BLaER1 treated with 17β-estradiol and CSF1 and Interleukin-3, amounts not matched to agents 10 nM and 100 nM (cell line): ENCODE results near the gene HELZ.

Experiments used
- H3K27ac ChIP-seq, 11 experiments: shearing (Covaris generic); formaldehyde crosslinking; 2 replicates each; pipeline ENCODE4 v1.8.1; 2022
- H3K27me3 ChIP-seq, 11 experiments: shearing (Covaris generic); formaldehyde crosslinking; 2 replicates each; pipeline ENCODE4 v1.8.1; 2022
- H3K36me3 ChIP-seq, 11 experiments: shearing (Covaris generic); formaldehyde crosslinking; 2 replicates each; pipeline ENCODE4 v1.8.1; 2022
- H3K4me1 ChIP-seq, 10 experiments: shearing (Covaris generic); formaldehyde crosslinking; 2 replicates each; pipeline ENCODE4 v1.8.1; 2022
- H3K4me2 ChIP-seq, 11 experiments: shearing (Covaris generic); formaldehyde crosslinking; 2 replicates each; pipeline ENCODE4 v1.8.1; 2022
- H3K4me3 ChIP-seq, 10 experiments: shearing (Covaris generic); formaldehyde crosslinking; 2 replicates each; pipeline ENCODE4 v1.8.1; 2022
- H3K9ac ChIP-seq, 11 experiments: shearing (Covaris generic); formaldehyde crosslinking; 2 replicates each; pipeline ENCODE4 v1.8.1; 2022
- H3K9me3 ChIP-seq, 11 experiments: shearing (Covaris generic); formaldehyde crosslinking; replicated peaks in 1 of 11; 2 replicates each; pipeline ENCODE4 v1.8.1; 2022
- H4K20me1 ChIP-seq, 11 experiments: shearing (Covaris generic); formaldehyde crosslinking; 2 replicates each; pipeline ENCODE4 v1.8.1; 2022
- Cebpa-rat ChIP-seq, 11 experiments: shearing (Covaris generic); IDR thresholded peaks; 2 replicates each; pipeline ENCODE4 v1.8.1; 2022

The HELZ gene

DNA sequence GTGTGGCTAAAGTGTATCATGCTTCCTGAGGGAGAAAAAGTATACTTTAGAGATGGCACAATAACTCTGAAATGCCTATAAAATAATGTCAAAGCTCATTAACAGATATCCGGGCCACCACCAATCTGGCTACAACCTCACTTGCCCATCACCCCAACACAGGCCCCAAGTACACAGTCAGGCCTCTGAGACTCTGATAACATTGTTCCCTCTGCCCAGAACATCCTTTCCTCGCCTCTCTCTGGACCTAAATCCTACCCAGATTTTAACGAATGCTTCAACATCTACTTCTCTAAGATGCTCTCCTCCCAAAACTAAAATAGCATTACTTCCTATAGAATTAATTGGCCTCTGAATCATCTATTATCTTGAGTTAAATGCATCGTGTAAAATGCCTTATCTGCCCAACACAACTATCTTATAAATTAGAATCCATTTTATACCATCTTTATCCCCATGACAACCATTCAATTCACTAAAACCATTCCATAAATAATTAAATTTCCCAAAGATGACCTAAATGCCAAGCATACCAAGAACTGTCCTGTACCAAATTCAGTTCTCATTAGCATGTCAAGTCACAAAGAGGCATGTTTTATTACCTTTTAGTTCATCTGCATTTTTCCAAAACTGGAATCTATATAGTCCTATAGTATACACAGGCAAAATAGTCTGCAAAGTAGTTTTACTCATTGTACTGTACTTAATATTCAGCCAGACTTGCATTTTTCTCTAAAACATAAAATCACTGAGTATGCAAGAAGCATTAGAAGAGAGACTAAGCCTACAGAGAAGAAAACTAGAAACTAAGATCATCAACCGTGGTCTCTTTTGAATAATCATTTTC is 15.7 kb downstream of the HELZ start:
- Histone ChIP-seq H4K20me1 (peaks cover 8 to 100% (median 66%) of the 10 kb centered on the region in 11 experiments; a peak in 17 of 22 replicates), H3K4me2 (peak overlapping the region in 1 of 11 experiments; percentile 10; a peak in 2 of 22 replicates)

DNA sequence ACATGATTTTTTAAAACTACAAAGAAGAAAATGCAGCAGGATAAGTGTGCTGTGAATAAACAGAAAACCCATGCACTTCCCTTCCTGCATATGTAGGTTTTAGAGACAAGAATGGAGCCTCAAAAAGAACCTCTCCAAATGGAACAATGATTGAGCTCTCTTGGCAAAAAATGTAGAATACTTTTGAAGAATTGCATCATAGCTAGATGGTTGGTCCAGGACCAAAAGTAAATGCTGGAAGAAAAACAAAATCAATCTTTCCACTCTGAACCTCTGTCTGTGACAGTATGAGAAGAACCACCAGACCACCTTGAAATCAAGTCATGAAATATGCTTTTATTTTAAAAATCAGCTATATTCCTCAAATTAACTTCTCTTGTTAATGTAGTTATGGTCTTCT is 17.5 kb downstream of the HELZ start:
- H3K9me3 ChIP-seq = peaks cover 0 to 8% (median 3%) of the 10 kb centered on the region in 11 experiments; a peak in 4 of 22 replicates
- peaks cover 0 to 35% (median 2%) of the 10 kb centered on the region in 10 experiments; a peak in 9 of 20 replicates for H3K4me1 ChIP-seq
- no peak overlapping the region for H3K27ac ChIP-seq
- no peak overlapping the region for H3K4me2 ChIP-seq
- no peaks in the 10 kb centered on the region for H3K27me3 ChIP-seq
- H4K20me1 ChIP-seq = peaks cover 19 to 100% (median 68%) of the 10 kb centered on the region in 11 experiments; a peak in 19 of 22 replicates
- TF ChIP-seq Cebpa-rat (IDR thresholded peaks at IDR 0.05) = no peak
- no peak overlapping the region for H3K4me3 ChIP-seq
- H3K9ac ChIP-seq = no peak overlapping the region
- H3K36me3 ChIP-seq = peaks cover 75 to 100% (median 94%) of the 10 kb centered on the region in 11 experiments

More for the DNA sequence above, 15.7 kb downstream of the HELZ start:
- Histone ChIP-seq H3K36me3 (peaks cover 83 to 99% (median 95%) of the 10 kb centered on the region in 11 experiments), H3K27ac (no peak overlapping the region), H3K27me3 (no peaks in the 10 kb centered on the region), H3K4me3 (no peak overlapping the region), H3K9me3 (peaks cover 0 to 8% (median 0%) of the 10 kb centered on the region in 11 experiments; a peak in 3 of 22 replicates), H3K9ac (no peak overlapping the region), H3K4me1 (peaks cover 9 to 43% (median 15%) of the 10 kb centered on the region in 10 experiments; a peak in 19 of 20 replicates)
- TF ChIP-seq Cebpa-rat (IDR thresholded peaks at IDR 0.05) = no peak

DNA sequence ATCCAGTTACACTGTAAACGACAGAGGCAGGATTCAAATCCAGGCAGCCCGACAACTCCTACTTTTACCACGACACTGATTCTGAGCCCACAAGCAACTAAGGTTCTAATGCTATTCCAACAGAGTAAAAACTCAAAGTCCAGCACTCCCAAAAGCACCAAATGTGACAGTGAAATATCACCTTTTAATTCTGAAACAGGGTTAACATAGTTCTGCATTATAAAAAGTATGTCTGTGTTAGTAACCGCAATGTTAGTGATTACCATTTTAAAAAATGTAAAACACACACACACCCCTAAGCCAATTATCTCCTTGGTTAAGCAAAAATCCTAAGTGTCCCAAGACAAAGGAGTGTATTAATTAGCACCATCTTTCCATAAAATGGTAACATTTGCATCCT is 19.7 kb downstream of the HELZ start:
- Histone ChIP-seq H3K27ac (no peak overlapping the region), H3K9me3 (peaks cover 0 to 8% (median 3%) of the 10 kb centered on the region in 11 experiments; a peak in 4 of 22 replicates), H4K20me1 (peaks cover 37 to 100% (median 72%) of the 10 kb centered on the region in 11 experiments; a peak in 21 of 22 replicates), H3K4me3 (no peak overlapping the region), H3K27me3 (no peaks in the 10 kb centered on the region), H3K36me3 (peaks cover 57 to 92% (median 82%) of the 10 kb centered on the region in 11 experiments), H3K9ac (no peak overlapping the region), H3K4me1 (peaks cover 0 to 45% (median 4%) of the 10 kb centered on the region in 10 experiments; a peak in 11 of 20 replicates), H3K4me2 (no peak overlapping the region)
- no peak for TF ChIP-seq Cebpa-rat (IDR thresholded peaks at IDR 0.05)

DNA sequence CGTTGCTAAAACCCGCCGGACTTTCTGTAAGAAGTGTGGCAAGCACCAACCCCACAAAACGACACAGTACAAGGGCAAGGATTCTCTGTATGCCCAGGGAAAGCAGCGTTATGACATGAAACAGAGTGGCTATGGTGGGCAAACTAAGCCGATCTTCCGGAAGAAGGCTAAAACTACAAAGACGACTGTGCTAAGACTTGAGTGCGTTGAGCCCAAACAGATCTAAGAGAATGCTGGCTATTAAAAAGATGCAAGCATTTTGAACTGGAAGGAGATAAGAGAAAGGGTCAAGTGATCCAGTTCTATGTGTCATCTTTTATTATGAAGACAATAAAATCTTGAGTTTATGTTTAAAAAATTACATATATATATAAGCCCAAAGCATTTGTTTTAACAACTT is 20.3 kb downstream of the HELZ start:
- H3K27me3 ChIP-seq = no peaks in the 10 kb centered on the region
- peaks cover 0 to 8% (median 3%) of the 10 kb centered on the region in 11 experiments; a peak in 4 of 22 replicates for H3K9me3 ChIP-seq
- peaks cover 56 to 92% (median 82%) of the 10 kb centered on the region in 11 experiments for H3K36me3 ChIP-seq
- no peak overlapping the region for H3K9ac ChIP-seq
- peaks cover 43 to 100% (median 77%) of the 10 kb centered on the region in 11 experiments for H4K20me1 ChIP-seq
- no peak overlapping the region for H3K4me3 ChIP-seq
- TF ChIP-seq Cebpa-rat (IDR thresholded peaks at IDR 0.05) = no peak
- H3K4me1 ChIP-seq = peaks cover 0 to 45% (median 4%) of the 10 kb centered on the region in 10 experiments; a peak in 11 of 20 replicates
- H3K27ac ChIP-seq = no peak overlapping the region
- H3K4me2 ChIP-seq = no peak overlapping the region

DNA sequence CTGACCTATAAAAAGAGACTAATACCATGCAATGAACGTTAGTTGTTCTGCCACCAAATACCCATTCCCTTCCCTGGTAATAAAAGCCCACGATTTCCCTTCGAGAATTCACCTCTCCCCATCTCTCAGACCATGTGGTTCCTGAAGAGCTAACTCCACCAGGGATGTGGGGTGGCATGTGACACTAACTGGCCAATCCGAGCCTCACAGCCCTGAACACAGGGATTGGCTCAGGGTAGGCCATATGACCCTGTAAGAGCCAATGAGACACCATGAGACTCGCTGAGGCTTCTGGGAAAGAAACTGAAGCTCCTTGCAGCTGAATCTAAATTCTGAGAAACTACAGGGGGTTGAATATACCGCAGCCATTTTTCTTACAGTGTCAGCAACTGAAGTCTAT is 21.1 kb downstream of the HELZ start:
- Histone ChIP-seq H3K27ac (no peak overlapping the region), H3K9me3 (peaks cover 0 to 8% (median 3%) of the 10 kb centered on the region in 11 experiments; a peak in 4 of 22 replicates), H4K20me1 (peaks cover 48 to 100% (median 79%) of the 10 kb centered on the region in 11 experiments), H3K9ac (no peak overlapping the region), H3K36me3 (peaks cover 60 to 92% (median 77%) of the 10 kb centered on the region in 11 experiments), H3K4me3 (no peak overlapping the region), H3K4me1 (peaks cover 0 to 50% (median 4%) of the 10 kb centered on the region in 10 experiments; a peak in 11 of 20 replicates), H3K27me3 (no peaks in the 10 kb centered on the region), H3K4me2 (peak overlapping the region in 3 of 11 experiments; percentile 6 to 40 (median 20); a peak in 1 of 22 replicates)
- no peak for TF ChIP-seq Cebpa-rat (IDR thresholded peaks at IDR 0.05)

DNA sequence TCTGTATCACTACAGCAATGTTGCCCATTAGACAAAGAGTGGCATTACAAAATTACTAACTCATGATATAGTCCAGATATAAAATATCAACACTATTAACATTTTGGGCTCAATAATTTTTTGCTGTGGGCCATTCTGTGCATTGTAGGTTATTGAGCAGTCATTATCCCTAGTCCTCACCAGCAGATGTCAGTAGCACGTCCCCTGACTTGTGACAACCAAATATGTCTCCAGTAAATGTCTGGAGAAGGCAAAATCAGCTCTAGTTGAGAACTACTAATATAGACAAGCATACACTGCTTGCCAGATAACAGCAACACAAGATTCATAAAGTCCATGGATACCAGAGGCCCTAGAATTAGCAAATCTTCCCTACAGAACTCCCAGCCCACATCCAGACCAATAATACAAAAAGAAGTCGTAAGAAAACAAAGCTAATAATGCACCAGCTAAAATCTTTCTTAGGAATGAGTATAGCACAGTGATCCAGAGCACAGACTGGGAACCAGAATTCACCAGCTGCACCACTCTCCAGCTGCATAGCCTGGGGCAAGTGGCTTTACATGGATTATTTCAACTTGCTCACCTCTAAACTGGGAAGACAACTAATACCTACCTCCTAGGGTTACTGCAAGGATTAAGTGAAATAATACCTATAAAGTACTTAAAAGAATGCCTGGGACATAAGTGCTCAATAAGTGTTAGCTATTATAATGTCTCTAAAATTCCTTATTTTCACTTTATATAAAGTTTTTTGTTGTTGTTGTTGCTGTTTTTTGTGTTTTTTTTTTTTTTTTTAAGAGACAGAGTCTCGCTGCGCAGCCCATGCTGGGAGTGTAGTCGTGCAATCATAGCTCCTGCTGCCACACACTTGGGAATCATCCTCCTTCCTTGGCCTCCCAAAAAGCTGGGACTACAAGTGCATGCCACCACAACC is 23.7 kb downstream of the HELZ start:
- Histone ChIP-seq H3K9me3 (peaks cover 0 to 7% (median 0%) of the 10 kb centered on the region in 11 experiments; a peak in 4 of 22 replicates), H3K36me3 (peaks cover 65 to 92% (median 76%) of the 10 kb centered on the region in 11 experiments), H3K4me3 (no peak overlapping the region), H3K9ac (peak overlapping the region in 2 of 11 experiments; percentile 29 to 37; a peak in 3 of 22 replicates), H3K4me2 (peak overlapping the region in 3 of 11 experiments; percentile 29 to 37 (median 30); a peak in 5 of 22 replicates), H3K27me3 (no peaks in the 10 kb centered on the region), H3K4me1 (peaks cover 0 to 76% (median 5%) of the 10 kb centered on the region in 10 experiments; a peak in 13 of 20 replicates), H4K20me1 (peaks cover 54 to 100% (median 84%) of the 10 kb centered on the region in 11 experiments), H3K27ac (no peak overlapping the region)
- TF ChIP-seq Cebpa-rat (IDR thresholded peaks at IDR 0.05) = no peak

DNA sequence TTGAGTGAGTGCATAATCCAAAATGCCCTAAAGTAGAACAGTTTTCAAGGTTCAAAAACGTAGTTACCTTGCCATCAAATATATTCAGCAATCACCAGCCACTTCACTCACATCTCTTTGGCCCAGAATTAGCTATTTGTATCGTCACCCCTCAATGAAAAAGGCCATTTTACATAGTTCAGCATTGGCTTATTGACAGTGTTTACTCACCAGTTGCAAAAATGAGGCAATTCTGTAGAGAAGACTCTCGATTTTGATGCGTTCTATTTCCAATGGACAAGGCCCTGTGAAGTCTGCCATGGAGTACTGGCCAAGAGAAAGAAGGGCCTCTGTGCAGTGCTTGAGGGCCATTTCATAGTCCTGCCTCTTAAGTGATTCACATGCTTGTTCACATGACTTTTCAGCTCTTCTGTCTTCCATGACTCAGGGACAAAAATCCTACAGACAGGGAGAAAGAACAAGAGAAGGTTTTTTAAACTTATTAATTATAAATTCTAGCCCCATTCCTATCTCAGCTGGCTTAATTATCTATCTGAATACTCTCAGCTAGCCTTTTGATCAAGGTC is 26.5 kb downstream of the HELZ start:
- Histone ChIP-seq H3K4me3 (no peak overlapping the region), H3K9me3 (no peaks in the 10 kb centered on the region), H3K36me3 (peaks cover 66 to 92% (median 76%) of the 10 kb centered on the region in 11 experiments), H3K4me1 (peaks cover 0 to 83% (median 5%) of the 10 kb centered on the region in 10 experiments; a peak in 11 of 20 replicates), H3K4me2 (peak overlapping the region in 2 of 11 experiments; percentile 53 to 77; a peak in 5 of 22 replicates), H3K27me3 (no peaks in the 10 kb centered on the region), H3K9ac (no peak overlapping the region), H4K20me1 (peaks cover 46 to 100% (median 76%) of the 10 kb centered on the region in 11 experiments; a peak in 21 of 22 replicates), H3K27ac (0 out of 22 replicates have a peak overlapping the region, but pooled peaks of 1 of the 11 experiments have one; percentile 21)
- no peak for TF ChIP-seq Cebpa-rat (IDR thresholded peaks at IDR 0.05)

DNA sequence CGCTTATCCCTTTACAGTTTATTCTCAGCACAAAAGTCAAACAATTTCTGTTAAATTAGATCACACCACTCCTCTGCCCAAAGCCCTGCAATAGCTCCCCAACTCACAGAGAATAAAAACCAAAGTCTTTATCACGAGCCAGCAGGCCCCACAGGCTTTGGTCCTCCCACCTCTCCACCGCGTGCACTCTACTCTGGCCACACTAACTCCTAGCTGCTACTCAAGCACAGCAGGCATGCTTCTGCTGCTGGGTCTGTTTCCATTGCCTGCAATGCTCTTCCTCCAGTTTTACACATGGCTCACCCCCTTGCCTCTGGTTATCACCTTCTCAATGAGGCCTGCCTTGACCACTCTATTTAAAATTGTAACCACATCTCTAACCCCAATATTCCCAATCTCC is 27.6 kb downstream of the HELZ start:
- Histone ChIP-seq H3K4me3 (no peak overlapping the region), H3K27me3 (no peaks in the 10 kb centered on the region), H4K20me1 (peaks cover 43 to 100% (median 74%) of the 10 kb centered on the region in 11 experiments), H3K27ac (no peak overlapping the region), H3K9me3 (no peaks in the 10 kb centered on the region), H3K9ac (no peak overlapping the region), H3K36me3 (peaks cover 68 to 92% (median 80%) of the 10 kb centered on the region in 11 experiments), H3K4me2 (peak overlapping the region in 3 of 11 experiments; percentile 45 to 77 (median 53); a peak in 6 of 22 replicates), H3K4me1 (peaks cover 0 to 90% (median 7%) of the 10 kb centered on the region in 10 experiments; a peak in 11 of 20 replicates)
- no peak for TF ChIP-seq Cebpa-rat (IDR thresholded peaks at IDR 0.05)
